ENCODE results near the gene LGR5.
A peak's percentile ranks its signal among the peaks of the same experiment; 100 is the strongest.
"Not testable (repeated sequence)": the region's sequence is repeated elsewhere in the genome, so short reads cannot be mapped to it uniquely, and the experiment has no call there.

Gene LGR5

DNA sequence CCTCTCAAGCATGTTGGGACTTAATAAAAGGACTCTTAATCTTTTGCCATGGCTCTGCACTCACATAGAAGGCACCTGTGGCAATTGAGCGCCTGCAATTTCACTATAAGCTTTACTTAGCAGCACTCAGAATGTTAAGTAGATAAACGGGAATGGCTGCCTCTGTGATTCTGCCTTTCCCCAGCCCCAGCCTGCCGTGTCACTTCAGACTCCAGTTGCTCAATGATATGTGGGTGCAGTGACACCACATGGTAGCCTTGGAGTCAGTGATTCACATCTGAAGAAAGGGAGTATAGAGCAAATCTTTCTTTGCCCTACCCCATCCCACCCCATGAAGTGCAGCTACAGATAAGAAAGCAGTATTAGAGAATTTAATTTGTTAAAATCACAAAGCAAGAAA, 127.9 kb downstream of the LGR5 start:
- no peak overlapping the region for H3K27ac ChIP-seq
- TF ChIP-seq, protein P1, sequence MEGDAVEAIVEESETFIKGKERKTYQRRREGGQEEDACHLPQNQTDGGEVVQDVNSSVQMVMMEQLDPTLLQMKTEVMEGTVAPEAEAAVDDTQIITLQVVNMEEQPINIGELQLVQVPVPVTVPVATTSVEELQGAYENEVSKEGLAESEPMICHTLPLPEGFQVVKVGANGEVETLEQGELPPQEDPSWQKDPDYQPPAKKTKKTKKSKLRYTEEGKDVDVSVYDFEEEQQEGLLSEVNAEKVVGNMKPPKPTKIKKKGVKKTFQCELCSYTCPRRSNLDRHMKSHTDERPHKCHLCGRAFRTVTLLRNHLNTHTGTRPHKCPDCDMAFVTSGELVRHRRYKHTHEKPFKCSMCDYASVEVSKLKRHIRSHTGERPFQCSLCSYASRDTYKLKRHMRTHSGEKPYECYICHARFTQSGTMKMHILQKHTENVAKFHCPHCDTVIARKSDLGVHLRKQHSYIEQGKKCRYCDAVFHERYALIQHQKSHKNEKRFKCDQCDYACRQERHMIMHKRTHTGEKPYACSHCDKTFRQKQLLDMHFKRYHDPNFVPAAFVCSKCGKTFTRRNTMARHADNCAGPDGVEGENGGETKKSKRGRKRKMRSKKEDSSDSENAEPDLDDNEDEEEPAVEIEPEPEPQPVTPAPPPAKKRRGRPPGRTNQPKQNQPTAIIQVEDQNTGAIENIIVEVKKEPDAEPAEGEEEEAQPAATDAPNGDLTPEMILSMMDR (conservative IDR thresholded peaks at IDR 0.05) = no peak

DNA sequence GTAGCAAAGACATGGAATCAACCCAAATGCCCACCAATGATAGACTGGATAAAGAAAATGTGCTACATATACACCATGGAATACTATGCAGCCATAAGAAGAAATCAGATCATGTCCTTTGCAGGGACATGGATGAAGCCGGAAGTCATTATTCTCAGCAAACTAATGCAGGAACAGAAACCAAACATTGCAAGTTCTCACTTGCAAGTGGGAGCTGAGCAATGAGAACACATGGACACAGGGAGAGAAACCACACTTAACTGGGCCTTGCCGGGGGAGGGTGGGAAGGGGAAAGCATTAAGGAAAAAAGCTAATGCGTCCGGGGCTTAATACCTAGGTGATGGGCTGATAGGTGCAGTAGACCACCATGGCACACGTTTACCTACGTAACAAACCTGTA, 130.3 kb downstream of the LGR5 start:
- H3K27ac ChIP-seq = not testable (repeated sequence)

DNA sequence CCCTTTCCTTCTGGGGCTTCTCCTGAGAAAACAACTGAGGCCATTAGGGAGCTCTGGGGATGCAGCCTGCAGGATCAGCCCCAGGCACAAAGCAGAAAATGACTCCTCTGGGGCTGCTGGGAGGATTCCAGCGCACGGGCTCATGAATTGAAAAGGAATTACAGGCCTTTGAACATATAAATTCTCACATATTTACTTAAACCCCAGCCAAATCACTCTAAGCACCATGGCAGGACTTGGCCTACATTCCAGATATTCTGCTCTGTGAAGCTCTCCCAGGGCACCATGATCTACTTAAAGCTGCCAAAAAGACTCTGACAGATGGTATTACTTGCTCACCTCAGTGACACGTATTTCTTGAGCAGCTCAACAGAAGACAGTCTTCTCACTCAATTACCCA, 136.9 kb downstream of the LGR5 start:
- H3K27ac ChIP-seq = peak overlapping the region; percentile 56
- TF ChIP-seq, protein P1 (conservative IDR thresholded peaks at IDR 0.05) = no peak

DNA sequence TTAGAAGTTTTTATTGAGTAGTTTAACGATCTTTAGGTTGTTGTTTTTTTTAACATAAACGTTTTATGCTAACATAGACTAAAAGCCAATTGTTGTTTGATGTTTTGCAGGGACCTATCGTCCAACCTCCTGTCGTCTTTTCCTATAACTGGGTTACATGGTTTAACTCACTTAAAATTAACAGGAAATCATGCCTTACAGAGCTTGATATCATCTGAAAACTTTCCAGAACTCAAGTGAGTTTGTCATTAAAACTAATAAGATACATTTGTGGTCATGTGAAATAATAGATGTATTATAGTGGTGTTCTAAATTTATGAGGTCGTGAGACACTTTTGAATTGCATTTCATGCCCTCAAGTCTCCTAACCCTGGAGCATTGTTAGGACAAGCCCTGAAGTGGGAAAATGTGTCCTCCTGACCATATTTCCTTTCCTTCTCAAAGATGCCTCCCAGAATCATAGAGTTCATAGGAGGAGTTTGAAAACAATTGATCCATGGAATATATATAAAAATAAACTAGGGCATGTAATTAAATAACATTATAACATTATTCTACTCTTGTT, 139.2 kb downstream of the LGR5 start:
- TF ChIP-seq, protein P1 (conservative IDR thresholded peaks at IDR 0.05) = no peak
- H3K27ac ChIP-seq = no peak overlapping the region

DNA sequence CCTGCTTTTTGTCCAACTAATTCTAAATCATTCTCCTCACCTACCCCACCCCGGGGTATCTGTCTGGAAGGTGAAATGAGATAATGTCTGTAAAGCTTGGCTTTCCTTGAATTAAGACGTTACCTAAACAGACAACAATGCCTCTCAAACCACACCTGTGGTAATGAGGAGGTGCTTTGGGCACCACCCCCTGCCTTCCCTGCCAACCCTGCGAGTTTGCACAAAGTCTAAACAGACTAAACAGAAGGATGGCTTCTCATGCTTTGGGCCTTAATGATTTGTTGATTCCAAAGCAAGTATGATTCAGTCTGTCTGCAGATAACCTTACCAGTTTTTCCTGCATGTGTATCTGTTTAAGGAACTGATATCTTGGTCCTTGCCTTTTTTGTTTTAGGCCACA, 141.6 kb downstream of the LGR5 start:
- no peak overlapping the region for H3K27ac ChIP-seq
- TF ChIP-seq, protein P1 (conservative IDR thresholded peaks at IDR 0.05) = no peak

DNA sequence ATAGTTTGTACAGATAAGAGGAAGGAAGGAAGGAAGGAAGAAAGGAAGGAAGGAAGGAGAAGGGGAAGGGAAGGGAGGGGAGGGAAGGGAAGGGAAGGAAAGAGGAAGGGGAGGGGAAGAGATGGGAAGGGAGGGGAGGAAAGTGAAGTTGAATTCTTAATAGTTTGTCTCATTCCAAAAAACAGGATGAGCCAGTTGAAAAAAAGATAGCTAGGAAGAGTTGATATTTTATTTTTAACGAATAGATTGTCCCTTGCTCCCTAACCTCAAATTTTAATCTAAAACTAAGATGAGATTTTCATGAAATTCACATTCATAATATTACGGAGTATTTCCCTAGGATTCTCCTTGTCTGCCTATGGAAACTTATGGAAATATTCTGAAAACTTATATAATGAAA, 143.3 kb downstream of the LGR5 start:
- TF ChIP-seq, protein P1 (conservative IDR thresholded peaks at IDR 0.05) = no peak

DNA sequence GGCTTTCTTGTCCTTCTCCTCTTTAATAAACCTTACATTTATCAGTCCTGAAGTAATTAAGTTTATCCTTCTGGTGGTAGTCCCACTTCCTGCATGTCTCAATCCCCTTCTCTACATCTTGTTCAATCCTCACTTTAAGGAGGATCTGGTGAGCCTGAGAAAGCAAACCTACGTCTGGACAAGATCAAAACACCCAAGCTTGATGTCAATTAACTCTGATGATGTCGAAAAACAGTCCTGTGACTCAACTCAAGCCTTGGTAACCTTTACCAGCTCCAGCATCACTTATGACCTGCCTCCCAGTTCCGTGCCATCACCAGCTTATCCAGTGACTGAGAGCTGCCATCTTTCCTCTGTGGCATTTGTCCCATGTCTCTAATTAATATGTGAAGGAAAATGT, 144.8 kb downstream of the LGR5 start:
- H3K27ac ChIP-seq = no peak overlapping the region
- TF ChIP-seq, protein P1 (conservative IDR thresholded peaks at IDR 0.05) = no peak

More for the DNA sequence above, 143.3 kb downstream of the LGR5 start:
- no peak overlapping the region for H3K27ac ChIP-seq

DNA sequence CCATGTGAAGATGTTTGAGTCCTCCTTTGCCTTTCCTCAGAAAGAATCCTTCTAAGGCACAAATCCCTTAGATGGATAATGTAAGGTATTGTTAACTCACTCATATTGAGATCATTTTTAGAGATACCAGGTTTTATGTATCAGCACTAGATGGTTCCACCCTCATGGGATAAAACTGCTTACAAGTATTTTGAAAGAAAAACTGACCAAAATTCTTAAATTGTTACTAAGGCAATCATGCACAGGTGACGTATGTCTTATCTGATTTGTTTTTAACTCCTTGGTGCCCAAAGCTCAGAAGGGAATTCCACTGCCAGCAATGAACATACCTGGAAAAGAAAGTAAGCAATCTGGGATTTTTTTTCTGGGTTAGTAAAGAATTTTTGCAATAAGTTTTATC, 145.6 kb downstream of the LGR5 start:
- H3K27ac ChIP-seq = no peak overlapping the region
- TF ChIP-seq, protein P1 (conservative IDR thresholded peaks at IDR 0.05) = no peak

Data from VCaP (cell line).